Stomach (tissue), 9 donors: ENCODE measurements around the gene SIM2. TPM values are rescaled to one million over a fixed set of nuclear protein-coding genes. Genes with fewer than 3 reads are reported as not detected.

Source experiments
- DNase-seq, 2 donors: peaks; one replicate each; pipeline versions ENCODE4 v3.0.0 to v3.0.0-alpha.2; 2013 to 2019
- H3K27ac ChIP-seq, 5 donors: fragments of 200-600 bp in 4 of 5; sonication (generic) in 4 of 5; one replicate each; pipeline ENCODE4 v1.5.1; 2013 to 2019; ENCODE audit warnings: mild to moderate bottlenecking in 1 of 5, moderate library complexity in 1 of 5
- H3K27me3 ChIP-seq, 3 donors: fragments of 200-600 bp; sonication (generic); one replicate each; pipeline ENCODE4 v1.5.1; 2017 to 2019; ENCODE audit warnings: mixed run types in 1 of 3
- H3K36me3 ChIP-seq, 4 donors: fragments of 200-600 bp; sonication (generic); 1 replicate in 3 of 4; 2 replicates in 1 of 4; pipeline ENCODE4 v1.5.1; 2016 to 2019
- H3K4me1 ChIP-seq, 4 donors: fragments of 200-600 bp; sonication (generic); one replicate each; pipeline ENCODE4 v1.5.1; 2016 to 2019
- H3K4me3 ChIP-seq, 4 donors: fragments of 200-600 bp; sonication (generic) in 3 of 4; one replicate each; pipeline ENCODE4 v1.5.1; 2016 to 2019; ENCODE audit warnings: mild to moderate bottlenecking in 1 of 4
- H3K9me3 ChIP-seq, 4 donors: fragments of 200-600 bp; sonication (generic); one replicate each; pipeline ENCODE4 v1.5.1; 2016 to 2019
- CTCF ChIP-seq, 7 experiments: fragments of 450-650 bp in 4 of 7; fragments of 200-600 bp in 3 of 7; sonication (generic) in 3 of 7; IDR thresholded peaks; one replicate each; pipeline ENCODE4 v1.5.1; 2016 to 2019; ENCODE audit warnings: antibody characterized with exemption in 7 of 7, control low read depth in 2 of 7, mild to moderate bottlenecking in 1 of 7
- EP300 ChIP-seq: sonication (generic); formaldehyde crosslinking; IDR thresholded peaks from one replicate; pipeline ENCODE4 v1.6.1; 2017; ENCODE audit warnings: antibody characterized with exemption
- POLR2A ChIP-seq, 4 donors: fragments of 450-650 bp; IDR thresholded peaks; one replicate each; pipeline ENCODE4 v1.6.1; 2016; ENCODE audit warnings: antibody characterized with exemption in 4 of 4, control low read depth in 2 of 4, mild to moderate bottlenecking in 1 of 4, moderate library complexity in 1 of 4
- POLR2AphosphoS5 ChIP-seq, 3 donors: sonication (generic); formaldehyde crosslinking; IDR thresholded peaks; one replicate each; pipeline ENCODE4 v1.6.1; 2016; ENCODE audit warnings: antibody characterized with exemption in 3 of 3
- WGBS, 5 donors: extraction: QIAGEN DNeasy Blood & Tissue Kit in 3 of 5; methylation state at CpG; one replicate each; pipeline versions ENCODE4 v1.1.5 to v1.1.7; 2013 to 2018; 5-methylcytosine and 5-hydroxymethylcytosine counted together
- intact Hi-C: fragments of 100-400 bp; cut with DNase I; formaldehyde crosslinking; loops from one replicate; pipeline ENCODE4 v1.15.1; 2023; ENCODE audit warnings: low total_unique reads
- polyA plus RNA-seq, 3 donors: library from polyadenylated mRNA; stranded (reverse); fragments of 200-250 nt; gene quantifications; one replicate each; pipeline ENCODE4 v1.2.3, GENCODE V29; 2013
- total RNA-seq, 5 donors: library from RNA; depleted of rRNA; stranded (reverse); fragments of >200 nt; gene quantifications; one replicate each; pipeline versions ENCODE4 v1.1.0 to v1.2.3, GENCODE V29; 2014 to 2016
- donor health status: healthy with polysubstance abuse.
- donor health status: Bipolar disorder and iron deficiency.
- donor health status: healthy.

Gene SIM2
- total and polyA plus RNA-seq, 8 donors = 3.3 to 28.3 (median 14.0) TPM; not detected in 1

- no peaks in the 10 kb centered on the region for H3K9me3 ChIP-seq
- H3K4me1 ChIP-seq = peaks cover 66 to 83% (median 78%) of the 10 kb centered on the region in 4 donors
- 22 to 44% (median 31%) methylated on average over 12 to 15 of the region's 15 CpGs for WGBS, 5 donors
- H3K36me3 ChIP-seq = no peaks in the 10 kb centered on the region
- peak overlapping the region in 4 of 5 donors; percentile 28 to 89 (median 62) for H3K27ac ChIP-seq
- TF ChIP-seq POLR2A (IDR thresholded peaks at IDR 0.05) (no peak), CTCF (IDR thresholded peaks at IDR 0.05) (no peak), POLR2AphosphoS5 (IDR thresholded peaks at IDR 0.05) (no peak), EP300 (no peak)
- no peak for DNase-seq
- intact Hi-C loops = no loop called here
- peak overlapping the region in 3 of 4 donors; percentile 34 to 69 (median 54) for H3K4me3 ChIP-seq
- peaks cover 33 to 100% (median 100%) of the 10 kb centered on the region in 3 donors for H3K27me3 ChIP-seq
These were observed 4.8 kb downstream of the SIM2 start for GRCh38 chr21:36703626-36704280.

- Histone ChIP-seq H3K36me3 (no peaks in the 10 kb centered on the region), H3K9me3 (no peaks in the 10 kb centered on the region), H3K4me1 (peaks cover 63 to 83% (median 78%) of the 10 kb centered on the region in 4 donors), H3K27ac (peak overlapping the region; percentile 30 to 89 (median 55)), H3K4me3 (peak overlapping the region; percentile 17 to 69 (median 44)), H3K27me3 (peaks cover 37 to 100% (median 100%) of the 10 kb centered on the region in 3 donors)
- TF ChIP-seq POLR2A (IDR thresholded peaks at IDR 0.05) (no peak), CTCF (IDR thresholded peaks at IDR 0.05) (no peak)
- DNase-seq = peak in 1 of 2 donors; percentile 25
- intact Hi-C loops = no loop called here
- WGBS, 5 donors = 19 to 39% (median 24%) methylated on average over 26 to 49 of the region's 49 CpGs
These were observed 5.5 kb downstream of the SIM2 start for GRCh38 chr21:36704281-36704957.

- peak in 1 of 2 donors; percentile 37 for DNase-seq
- H3K4me3 ChIP-seq = peak overlapping the region; percentile 17 to 69 (median 44)
These were observed 6.2 kb downstream of the SIM2 start for GRCh38 chr21:36704958-36705678.

More at GRCh38 chr21:36704958-36705678, 6.2 kb downstream of the SIM2 start:
- Histone ChIP-seq H3K9me3 (no peaks in the 10 kb centered on the region), H3K27me3 (peaks cover 43 to 100% (median 100%) of the 10 kb centered on the region in 3 donors), H3K4me1 (peaks cover 57 to 83% (median 75%) of the 10 kb centered on the region in 4 donors), H3K27ac (peak overlapping the region; percentile 30 to 89 (median 55)), H3K36me3 (no peaks in the 10 kb centered on the region)
- intact Hi-C loops = no loop called here
- WGBS, 5 donors = 26 to 47% (median 31%) methylated on average over 36 to 39 of the region's 39 CpGs
- TF ChIP-seq POLR2A (IDR thresholded peaks at IDR 0.05) (no peak), EP300 (no peak), POLR2AphosphoS5 (IDR thresholded peaks at IDR 0.05) (no peak), CTCF (IDR thresholded peaks at IDR 0.05) (no peak)
